GM19099 (cell line): ENCODE data around the gene COL4A5.

Source experiments
- POLR2A ChIP-seq: IDR thresholded peaks from 3 replicates; pipeline ENCODE4 v1.6.1; 2011; ENCODE audit warnings: low read depth; ENCODE audit not compliant: insufficient read length; ENCODE audit errors: extremely low read depth

Gene COL4A5

GRCh38 chrX:108439426-108439942 is at the start of gene COL4A5:
COL4A5 (plus strand) TSS chrX:108439838; CDS start chrX:108440126, 288 bp downstream.
- TF ChIP-seq POLR2A: no peak

- TF ChIP-seq POLR2A: no peak
These were observed 43.3 kb upstream of the COL4A5 start for GRCh38 chrX:108396188-108396891.

- no peak for TF ChIP-seq POLR2A
These were observed 42.7 kb upstream of the COL4A5 start for GRCh38 chrX:108396986-108397385.

GRCh38 chrX:108397627-108398391 is 41.8 kb upstream of the COL4A5 start:
- TF ChIP-seq POLR2A: no peak

GRCh38 chrX:108399418-108400165 is 40.0 kb upstream of the COL4A5 start:
- TF ChIP-seq POLR2A: no peak

- TF ChIP-seq POLR2A: no peak
These were observed 26.9 kb upstream of the COL4A5 start for GRCh38 chrX:108412783-108413182.

- TF ChIP-seq POLR2A: no peak
These were observed 24.5 kb upstream of the COL4A5 start for GRCh38 chrX:108415146-108415545.

- TF ChIP-seq POLR2A: no peak
These were observed 23.7 kb upstream of the COL4A5 start for GRCh38 chrX:108415891-108416290.

- TF ChIP-seq POLR2A: no peak
These were observed 22.4 kb upstream of the COL4A5 start for GRCh38 chrX:108417257-108417656.

- TF ChIP-seq POLR2A: no peak
These were observed 20.2 kb upstream of the COL4A5 start for GRCh38 chrX:108419401-108419800.

- no peak for TF ChIP-seq POLR2A
These were observed 19.2 kb upstream of the COL4A5 start for GRCh38 chrX:108420481-108420880.

- TF ChIP-seq POLR2A: no peak
These were observed 13.4 kb upstream of the COL4A5 start for GRCh38 chrX:108426262-108426661.

GRCh38 chrX:108435261-108435660 is 4.4 kb upstream of the COL4A5 start:
- TF ChIP-seq POLR2A: no peak

- no peak for TF ChIP-seq POLR2A
These were observed 2.1 kb upstream of the COL4A5 start for GRCh38 chrX:108437349-108438109.
